CD8-positive, alpha-beta memory T cell (primary cell): Measurements from ENCODE around the gene TOMM22. TPM values are rescaled to one million over a fixed set of nuclear protein-coding genes. Genes with fewer than 3 reads are reported as not detected.

Experiments
- CTCF ChIA-PET: fragments of 350-600 bp; sonication (Branson Sonifier 250); formaldehyde crosslinking; loops from one replicate; lab custom pipeline; 2021; ENCODE audit warnings: antibody characterized with exemption; lab: Charles Lee
- POLR2A ChIA-PET: fragments of 350-600 bp; sonication (Branson Sonifier 250); formaldehyde crosslinking; loops from one replicate; lab custom pipeline; 2021; ENCODE audit warnings: antibody characterized with exemption; lab: Charles Lee
- DNase-seq, 5 donors: peaks; one replicate each; pipeline versions ENCODE4 v3.0.0 to v3.0.0-alpha.2; 2020 to 2022; ENCODE audit warnings: mixed read lengths in 1 of 5
- H3K27ac ChIP-seq: one replicate; pipeline ENCODE4 v1.7.0; 2013; ENCODE audit warnings: low read depth, mild to moderate bottlenecking, low read length, moderate library complexity
- H3K27me3 ChIP-seq: 2 replicates; pipeline ENCODE4 v1.7.0; 2013; ENCODE audit warnings: low read length, mild to moderate bottlenecking; ENCODE audit not compliant: insufficient read depth, poor library complexity, severe bottlenecking
- H3K36me3 ChIP-seq: 2 replicates; pipeline ENCODE4 v1.7.0; 2013; ENCODE audit warnings: mild to moderate bottlenecking, low read length, moderate library complexity; ENCODE audit not compliant: insufficient read depth
- H3K4me1 ChIP-seq: 2 replicates; pipeline ENCODE4 v1.7.0; 2013; ENCODE audit warnings: mild to moderate bottlenecking, low read length, moderate library complexity; ENCODE audit not compliant: insufficient read depth
- H3K4me3 ChIP-seq: 2 replicates; pipeline ENCODE4 v1.7.0; 2013; ENCODE audit warnings: mild to moderate bottlenecking, low read length
- H3K9me3 ChIP-seq: 2 replicates; pipeline ENCODE4 v1.7.0; 2013; ENCODE audit warnings: mild to moderate bottlenecking, low read length
- H3K27ac Mint-ChIP-seq, 8 donors: one replicate each; pipeline ENCODE4 v1.8.0; 2020 to 2021; ENCODE audit warnings: mixed read lengths in 8 of 8, mild to moderate bottlenecking in 6 of 8, inconsistent platforms in 3 of 8, moderate library complexity in 3 of 8
- H3K27me3 Mint-ChIP-seq, 2 donors: one replicate each; pipeline ENCODE4 v1.8.0; 2020 to 2021; ENCODE audit warnings: mixed read lengths in 2 of 2, mild to moderate bottlenecking in 1 of 2, moderate library complexity in 1 of 2
- H3K36me3 Mint-ChIP-seq, 3 donors: one replicate each; pipeline ENCODE4 v1.8.0; 2020 to 2021; ENCODE audit warnings: mixed read lengths in 3 of 3, inconsistent platforms in 1 of 3, mild to moderate bottlenecking in 1 of 3
- H3K4me1 Mint-ChIP-seq, 3 donors: one replicate each; pipeline ENCODE4 v1.8.0; 2020 to 2021; ENCODE audit warnings: mixed read lengths in 3 of 3, inconsistent platforms in 1 of 3, mild to moderate bottlenecking in 1 of 3
- H3K4me3 Mint-ChIP-seq, 7 donors: one replicate each; pipeline ENCODE4 v1.8.0; 2020 to 2021; ENCODE audit warnings: mixed read lengths in 7 of 7, mild to moderate bottlenecking in 6 of 7, moderate library complexity in 4 of 7, inconsistent platforms in 2 of 7
- H3K9me3 Mint-ChIP-seq, 5 donors: one replicate each; pipeline ENCODE4 v1.8.0; 2020 to 2022; ENCODE audit warnings: mixed read lengths in 5 of 5, mild to moderate bottlenecking in 3 of 5, moderate library complexity in 2 of 5, inconsistent platforms in 1 of 5
- polyA plus RNA-seq: library from polyadenylated mRNA; unstranded; fragments of 300-500 nt; fragmentation: Illumina TruSeq; gene quantifications from one replicate; pipeline ENCODE4 v1.2.3, GENCODE V29; 2021
- total RNA-seq, 2 experiments: library from RNA; stranded (reverse); gene quantifications; one replicate each; pipeline ENCODE4 v1.2.3, GENCODE V29; 2021

Gene TOMM22
- total and polyA plus RNA-seq, 3 experiments from 2014 or later: 61.4 to 210 (median 207) TPM

DNA sequence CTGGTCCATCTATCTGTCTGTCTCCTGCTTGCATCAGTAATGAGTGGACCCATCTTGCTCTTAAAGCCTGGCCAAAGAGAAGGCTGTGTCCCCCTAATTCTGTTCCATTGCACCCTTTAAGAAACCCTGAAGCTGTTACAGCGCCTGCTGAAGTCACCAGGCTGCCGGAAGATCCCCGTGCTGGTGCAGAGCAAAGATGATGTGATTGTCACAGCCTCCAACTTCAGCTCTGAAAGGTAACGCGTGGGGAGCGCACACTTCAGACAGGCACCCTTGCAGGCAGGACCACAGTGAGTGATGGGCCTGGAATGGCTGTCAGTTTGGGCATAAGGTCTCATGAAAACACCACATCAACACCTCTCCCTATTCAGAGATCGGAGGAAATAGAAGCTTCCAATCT is 42.4 kb downstream of the TOMM22 start:
- ChIA-PET POLR2A (interaction anchor here (1.0 to 4.1 kb wide), 3 partner anchors 8 to 17 kb away, joined by 3 to 19 read pairs (median 7); partner anchors contain the start of gene GTPBP1), CTCF (interaction anchor here (0.8 to 4.2 kb wide), 14 partner anchors 9 to 119 kb away, joined by 3 to 31 read pairs (median 4); partner anchors contain the start of gene GTPBP1)
- H3K4me1 Mint-ChIP-seq: peaks cover 8 to 15% (median 13%) of the 10 kb centered on the region in 3 donors
- peaks cover 78% of the 10 kb centered on the region for H3K36me3 ChIP-seq
- H3K9me3 ChIP-seq: no peaks in the 10 kb centered on the region
- no peak for DNase-seq
- H3K36me3 Mint-ChIP-seq: peaks cover 0 to 91% (median 18%) of the 10 kb centered on the region in 3 donors
- H3K27me3 Mint-ChIP-seq: no peaks in the 10 kb centered on the region
- H3K4me1 ChIP-seq: peaks cover 4% of the 10 kb centered on the region
- H3K27ac Mint-ChIP-seq: peak overlapping the region in 4 of 8 donors; percentile 5 to 67 (median 22)
- H3K27me3 ChIP-seq: no peaks in the 10 kb centered on the region
- H3K4me3 ChIP-seq: no peak overlapping the region
- no peak overlapping the region for H3K27ac ChIP-seq
- H3K9me3 Mint-ChIP-seq: no peaks in the 10 kb centered on the region
- H3K4me3 Mint-ChIP-seq: no peak overlapping the region

DNA sequence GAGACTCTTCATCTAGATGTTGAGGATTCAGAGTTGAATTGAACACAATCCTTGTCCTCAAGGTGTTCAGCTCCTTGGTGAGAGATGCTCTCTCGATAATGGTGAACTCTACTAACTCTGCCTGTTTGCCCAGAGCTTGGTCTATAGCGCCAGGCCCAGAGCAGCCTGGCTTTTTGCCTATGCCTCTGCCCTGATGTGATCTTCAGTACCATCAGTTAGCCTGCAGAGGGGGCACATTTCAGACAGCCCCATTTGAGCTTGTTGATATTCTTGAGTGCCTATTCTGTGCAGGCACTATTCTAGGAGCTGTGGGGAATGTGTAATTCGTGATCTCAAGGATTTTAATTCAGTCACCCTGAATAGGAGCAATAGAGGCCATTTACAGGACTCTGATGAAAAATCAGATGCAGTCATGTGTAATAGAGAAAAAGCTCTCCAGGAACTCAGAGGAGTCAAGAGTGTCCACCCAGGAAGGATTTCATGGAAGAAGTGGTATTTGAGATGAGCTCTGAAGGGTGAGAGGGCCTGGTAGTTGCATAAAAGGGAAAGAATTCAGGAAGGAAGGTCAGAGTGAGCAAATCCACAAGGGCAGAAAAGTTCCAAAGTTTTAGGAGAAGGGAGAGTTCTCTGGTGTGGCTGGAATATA is 43.3 kb downstream of the TOMM22 start:
- no peak overlapping the region for H3K27ac ChIP-seq
- Mint-ChIP-seq H3K27ac (peak overlapping the region in 7 of 8 donors; percentile 5 to 95 (median 84)), H3K9me3 (no peaks in the 10 kb centered on the region), H3K27me3 (peaks cover 0 to 1% of the 10 kb centered on the region in 2 donors), H3K36me3 (peaks cover 0 to 94% (median 18%) of the 10 kb centered on the region in 3 donors), H3K4me1 (peaks cover 9 to 18% (median 13%) of the 10 kb centered on the region in 3 donors), H3K4me3 (peak overlapping the region in 2 of 7 donors; percentile 0 to 27)
- POLR2A ChIA-PET: interaction anchor here (0.7 to 4.1 kb wide), 4 partner anchors 8 to 118 kb away, joined by 3 to 19 read pairs (median 5); partner anchors contain the start of gene GTPBP1
- peaks cover 87% of the 10 kb centered on the region for H3K36me3 ChIP-seq
- DNase-seq: peak in 1 of 5 donors; percentile 42
- no peaks in the 10 kb centered on the region for H3K27me3 ChIP-seq
- CTCF ChIA-PET: interaction anchor here (0.8 to 4.2 kb wide), 16 partner anchors 8 to 118 kb away, joined by 3 to 31 read pairs (median 4); partner anchors contain the start of gene GTPBP1
- H3K4me1 ChIP-seq: peaks cover 4% of the 10 kb centered on the region
- no peak overlapping the region for H3K4me3 ChIP-seq
- H3K9me3 ChIP-seq: no peaks in the 10 kb centered on the region

DNA sequence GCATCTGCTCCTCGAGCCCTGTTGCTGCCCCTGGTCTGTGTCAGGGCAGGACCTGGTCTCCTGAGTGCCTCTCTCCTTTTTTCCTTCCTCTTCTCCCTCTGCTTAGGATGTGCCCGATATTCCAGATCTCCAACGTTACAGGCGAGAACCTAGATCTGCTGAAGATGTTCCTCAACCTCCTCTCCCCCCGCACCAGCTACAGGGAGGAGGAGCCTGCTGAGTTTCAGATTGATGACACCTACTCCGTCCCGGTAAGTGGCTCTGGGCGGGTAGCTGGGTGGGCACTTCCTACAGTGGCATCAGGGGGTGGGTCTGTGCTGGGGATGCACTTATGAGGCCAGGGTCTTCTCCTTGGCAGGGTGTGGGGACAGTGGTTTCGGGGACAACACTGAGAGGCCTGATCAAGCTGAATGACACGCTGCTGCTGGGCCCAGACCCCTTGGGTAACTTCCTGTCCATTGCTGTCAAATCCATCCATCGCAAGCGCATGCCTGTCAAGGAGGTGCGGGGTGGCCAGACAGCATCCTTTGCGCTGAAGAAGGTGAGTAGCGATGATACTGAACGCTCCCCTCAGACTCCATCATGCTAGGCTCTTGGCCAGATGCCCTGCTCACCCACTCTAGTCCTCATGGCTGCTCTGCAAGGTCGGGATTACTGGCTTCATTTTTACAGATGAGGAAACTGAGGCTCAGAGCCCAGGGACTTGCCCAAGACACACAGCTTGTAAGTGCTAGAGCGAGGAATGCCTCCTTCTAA is 44.3 kb downstream of the TOMM22 start:
- CTCF ChIA-PET: interaction anchor here (1.2 to 1.8 kb wide), 4 partner anchors 10 to 30 kb away, joined by 3 to 8 read pairs (median 6); no protein-coding TSS in a partner anchor
- Mint-ChIP-seq H3K4me1 (peaks cover 12 to 26% (median 13%) of the 10 kb centered on the region in 3 donors), H3K4me3 (no peak overlapping the region), H3K9me3 (no peaks in the 10 kb centered on the region), H3K36me3 (peaks cover 0 to 98% (median 21%) of the 10 kb centered on the region in 3 donors), H3K27ac (peak overlapping the region in 3 of 8 donors; percentile 33 to 73 (median 58)), H3K27me3 (peaks cover 0 to 8% of the 10 kb centered on the region in 2 donors)
- DNase-seq: no peak
- Histone ChIP-seq H3K4me1 (peaks cover 4% of the 10 kb centered on the region), H3K4me3 (no peak overlapping the region), H3K9me3 (no peaks in the 10 kb centered on the region), H3K27ac (no peak overlapping the region), H3K36me3 (peaks cover 90% of the 10 kb centered on the region), H3K27me3 (no peaks in the 10 kb centered on the region)
- POLR2A ChIA-PET: interaction anchor here (0.6 to 4.1 kb wide), 5 partner anchors 9 to 25 kb away, joined by 3 to 19 read pairs (median 3); partner anchors contain the start of gene GTPBP1

DNA sequence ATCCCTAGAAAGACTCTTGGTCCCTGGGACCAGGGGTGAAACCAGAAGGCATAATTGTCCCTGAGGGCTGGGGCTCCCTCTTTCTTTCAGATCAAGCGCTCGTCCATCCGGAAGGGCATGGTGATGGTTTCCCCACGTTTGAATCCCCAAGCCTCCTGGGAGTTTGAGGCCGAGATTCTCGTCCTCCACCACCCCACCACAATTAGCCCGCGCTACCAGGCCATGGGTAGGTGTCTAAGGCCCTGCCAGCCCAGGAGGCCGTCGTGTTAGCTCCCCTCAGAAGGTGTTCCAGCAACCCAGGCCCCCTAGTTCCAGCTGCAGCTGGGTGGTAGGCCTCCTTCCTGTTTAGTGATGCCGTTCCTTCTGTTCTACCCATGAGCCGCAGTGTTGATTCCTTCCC is 45.4 kb downstream of the TOMM22 start:
- Mint-ChIP-seq H3K27me3 (peaks cover 0 to 8% of the 10 kb centered on the region in 2 donors), H3K36me3 (peaks cover 0 to 97% (median 15%) of the 10 kb centered on the region in 3 donors)

DNA sequence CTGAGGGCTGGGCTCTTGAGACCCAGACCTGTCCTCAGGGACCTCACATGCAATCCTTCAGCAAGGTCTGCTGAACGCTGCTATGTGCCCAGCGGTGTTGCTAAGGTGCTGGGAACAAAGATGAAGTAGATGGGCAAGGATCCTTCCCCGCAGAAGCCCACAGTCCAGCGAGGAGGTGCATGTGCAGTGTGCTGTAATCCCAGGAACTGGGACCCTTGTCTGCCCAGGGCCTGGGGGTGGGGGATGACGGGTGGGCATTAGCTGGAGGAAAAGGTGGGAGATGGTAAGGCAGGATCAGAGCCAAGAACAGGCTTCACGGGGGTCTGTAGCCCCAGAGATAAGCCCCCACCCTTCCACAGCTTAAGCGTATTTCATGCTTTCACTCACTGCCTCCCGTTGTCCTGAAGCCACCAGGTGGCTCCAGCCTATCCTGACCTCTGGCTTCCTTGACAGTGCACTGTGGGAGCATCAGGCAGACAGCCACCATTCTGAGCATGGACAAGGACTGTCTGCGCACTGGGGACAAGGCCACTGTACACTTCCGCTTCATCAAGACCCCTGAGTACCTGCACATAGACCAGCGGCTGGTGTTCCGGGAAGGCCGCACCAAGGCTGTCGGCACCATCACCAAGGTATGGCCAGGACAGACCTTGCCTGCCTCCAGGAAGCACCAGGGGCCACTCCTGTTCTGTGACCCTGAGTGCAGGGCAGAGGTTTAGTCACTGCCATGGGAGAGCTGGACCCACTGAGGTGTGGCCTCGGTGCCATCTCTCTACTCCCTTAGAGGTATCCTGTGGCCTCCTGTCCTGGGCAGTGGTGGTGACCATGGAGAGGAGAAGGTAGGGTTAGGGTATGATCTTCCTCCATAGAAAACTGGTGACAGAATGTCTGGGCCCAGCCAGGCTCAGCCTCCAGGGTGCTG is 46.0 kb downstream of the TOMM22 start:
- H3K36me3 ChIP-seq: peaks cover 81% of the 10 kb centered on the region
- H3K4me1 ChIP-seq: peaks cover 4% of the 10 kb centered on the region
- DNase-seq: no peak
- no peaks in the 10 kb centered on the region for H3K27me3 ChIP-seq
- no peaks in the 10 kb centered on the region for H3K9me3 ChIP-seq
- H3K4me3 Mint-ChIP-seq: no peak overlapping the region
- ChIA-PET POLR2A (interaction anchor here (1.6 kb wide), 1 partner anchor 24 kb away, joined by 6 read pairs; no protein-coding TSS in a partner anchor), CTCF (interaction anchor here (1.6 kb wide), 1 partner anchor 39 kb away, joined by 5 read pairs; no protein-coding TSS in a partner anchor)
- peak overlapping the region in 5 of 8 donors; percentile 43 to 88 (median 63) for H3K27ac Mint-ChIP-seq
- H3K27me3 Mint-ChIP-seq: peaks cover 0 to 8% of the 10 kb centered on the region in 2 donors
- no peak overlapping the region for H3K27ac ChIP-seq
- no peaks in the 10 kb centered on the region for H3K9me3 Mint-ChIP-seq
- peaks cover 9 to 38% (median 10%) of the 10 kb centered on the region in 3 donors for H3K4me1 Mint-ChIP-seq
- no peak overlapping the region for H3K4me3 ChIP-seq
- peaks cover 0 to 95% (median 14%) of the 10 kb centered on the region in 3 donors for H3K36me3 Mint-ChIP-seq

More for the DNA sequence above, 45.4 kb downstream of the TOMM22 start:
- ChIA-PET CTCF (no interaction called here), POLR2A (interaction anchor here (0.6 to 1.0 kb wide), 2 partner anchors 16 to 24 kb away, joined by 3 to 4 read pairs; no protein-coding TSS in a partner anchor)
- Histone ChIP-seq H3K4me3 (no peak overlapping the region), H3K27me3 (no peaks in the 10 kb centered on the region), H3K27ac (no peak overlapping the region), H3K36me3 (peaks cover 85% of the 10 kb centered on the region), H3K9me3 (no peaks in the 10 kb centered on the region), H3K4me1 (peaks cover 4% of the 10 kb centered on the region)
- H3K4me3 Mint-ChIP-seq: no peak overlapping the region
- peak overlapping the region in 4 of 8 donors; percentile 33 to 88 (median 72) for H3K27ac Mint-ChIP-seq
- peaks cover 9 to 33% (median 10%) of the 10 kb centered on the region in 3 donors for H3K4me1 Mint-ChIP-seq
- H3K9me3 Mint-ChIP-seq: no peaks in the 10 kb centered on the region
- no peak for DNase-seq

DNA sequence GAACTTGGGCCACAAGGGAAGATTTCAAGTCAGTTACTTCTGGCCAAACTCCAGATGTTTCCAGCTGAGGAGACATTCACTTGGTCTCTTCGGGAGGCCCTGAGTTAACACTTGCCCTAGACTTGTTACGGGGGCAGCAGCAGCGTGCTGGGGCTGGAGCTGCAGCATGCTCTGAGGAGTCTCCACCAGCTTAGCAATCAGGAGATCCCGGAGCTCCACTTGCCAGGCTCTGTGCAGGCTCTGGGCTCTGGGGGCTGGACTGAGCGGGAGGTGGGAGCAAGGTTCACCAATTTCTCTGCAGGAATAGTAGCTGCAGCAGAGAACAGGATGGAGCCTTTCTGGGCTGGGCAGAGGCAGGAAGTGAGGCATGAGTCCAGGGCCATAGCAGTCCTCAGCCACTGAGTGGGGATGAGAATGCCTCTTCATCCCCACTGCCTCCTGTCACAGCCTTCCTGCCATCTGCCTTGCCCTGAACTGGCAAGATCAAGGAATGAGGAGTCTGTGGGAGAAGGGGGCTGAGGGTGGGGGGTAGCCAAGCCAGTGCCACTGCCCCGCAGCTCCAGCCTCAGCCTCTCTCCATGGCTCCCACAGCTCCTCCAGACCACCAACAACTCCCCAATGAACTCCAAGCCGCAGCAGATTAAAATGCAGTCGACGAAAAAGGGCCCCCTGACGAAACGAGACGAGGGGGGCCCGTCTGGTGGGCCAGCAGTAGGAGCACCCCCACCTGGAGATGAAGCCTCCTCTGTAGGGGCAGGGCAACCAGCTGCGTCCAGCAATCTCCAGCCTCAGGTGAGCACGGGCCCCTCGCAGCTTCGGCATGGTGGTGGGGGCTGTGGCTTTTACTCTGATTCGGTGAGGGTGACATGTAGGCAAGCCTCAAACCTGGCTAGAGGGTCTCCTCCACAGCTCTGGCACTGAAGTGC is 47.4 kb downstream of the TOMM22 start:
- Histone ChIP-seq H3K27ac (no peak overlapping the region), H3K4me3 (no peak overlapping the region), H3K9me3 (no peaks in the 10 kb centered on the region), H3K36me3 (peaks cover 68% of the 10 kb centered on the region), H3K4me1 (peaks cover 4% of the 10 kb centered on the region), H3K27me3 (no peaks in the 10 kb centered on the region)
- Mint-ChIP-seq H3K36me3 (peaks cover 0 to 94% (median 14%) of the 10 kb centered on the region in 3 donors), H3K27ac (peak overlapping the region in 7 of 8 donors; percentile 24 to 88 (median 66)), H3K9me3 (no peaks in the 10 kb centered on the region), H3K4me1 (peaks cover 19 to 50% (median 20%) of the 10 kb centered on the region in 3 donors), H3K4me3 (no peak overlapping the region), H3K27me3 (peaks cover 0 to 9% of the 10 kb centered on the region in 2 donors)
- no peak for DNase-seq
- ChIA-PET POLR2A (interaction anchor here (0.6 to 1.6 kb wide), 4 partner anchors 22 to 252 kb away, joined by 3 to 6 read pairs (median 4); no protein-coding TSS in a partner anchor), CTCF (interaction anchor here (1.5 to 1.6 kb wide), 2 partner anchors 37 to 47 kb away, joined by 4 to 5 read pairs; partner anchors contain the start of gene TOMM22)
